WTC11 (cell line): ENCODE measurements around the gene MTF2. TPM values are rescaled to one million over a fixed set of nuclear protein-coding genes. Genes with fewer than 3 reads are reported as not detected.

Source experiments
- ATAC-seq: fragments of 200-7000 bp; cut with Tn5 transposase; 2 replicates; pipeline ENCODE4 v1.10.0; 2021; ENCODE audit warnings: mild to moderate bottlenecking, moderate library complexity
- CTCF ChIA-PET: fragments of 300-600 bp; sonication (Branson Sonifier 250); formaldehyde crosslinking; loops from one replicate; lab custom pipeline; 2021; ENCODE audit warnings: antibody characterized with exemption; lab: Charles Lee
- POLR2A ChIA-PET: fragments of 350-600 bp; sonication (Branson Sonifier 250); formaldehyde crosslinking; loops from one replicate; lab custom pipeline; 2021; ENCODE audit warnings: antibody characterized with exemption; lab: Charles Lee
- DNase-seq: peaks from one replicate; pipeline ENCODE4 v3.0.0; 2021; ENCODE audit warnings: low spot score
- H3K27ac Mint-ChIP-seq: 2 replicates; pipeline ENCODE4 v1.8.0; 2021; ENCODE audit warnings: mixed read lengths
- H3K27me3 Mint-ChIP-seq: 2 replicates; pipeline ENCODE4 v1.8.0; 2021; ENCODE audit warnings: low read depth, mild to moderate bottlenecking, moderate library complexity, mixed read lengths
- H3K36me3 Mint-ChIP-seq: 2 replicates; pipeline ENCODE4 v1.8.0; 2021; ENCODE audit warnings: mixed read lengths
- H3K4me1 Mint-ChIP-seq: 2 replicates; pipeline ENCODE4 v1.8.0; 2022; ENCODE audit warnings: mixed read lengths
- H3K4me3 Mint-ChIP-seq: 2 replicates; pipeline ENCODE4 v1.8.0; 2021; ENCODE audit warnings: mild to moderate bottlenecking, moderate library complexity, mixed read lengths
- H3K9me3 Mint-ChIP-seq: 2 replicates; pipeline ENCODE4 v1.8.0; 2021; ENCODE audit warnings: mixed read lengths
- ESRRA ChIP-seq: sonication (generic); formaldehyde crosslinking; IDR thresholded peaks from 2 replicates; pipeline ENCODE4 v1.8.1; 2022; ENCODE audit warnings: mild to moderate bottlenecking, missing genetic modification reagents, borderline replicate concordance
- FOXK1 ChIP-seq: sonication (generic); formaldehyde crosslinking; IDR thresholded peaks from 2 replicates; pipeline ENCODE4 v1.8.0; 2022; ENCODE audit warnings: mild to moderate bottlenecking, moderate library complexity, missing genetic modification reagents
- GTF2I ChIP-seq: fragments of 250-450 bp; sonication (Bioruptor Pico); conservative IDR thresholded peaks from 2 replicates; pipeline ENCODE4 v1.4.0; 2021; ENCODE audit warnings: mild to moderate bottlenecking
- JUN ChIP-seq: sonication (generic); formaldehyde crosslinking; IDR thresholded peaks from 2 replicates; pipeline ENCODE4 v1.8.0; 2023; ENCODE audit warnings: mild to moderate bottlenecking, missing genetic modification reagents
- KAT7 ChIP-seq: sonication (generic); formaldehyde crosslinking; IDR thresholded peaks from 2 replicates; pipeline ENCODE4 v1.8.1; 2023; ENCODE audit warnings: missing genetic modification reagents, mild to moderate bottlenecking, borderline replicate concordance
- MXD4 ChIP-seq: fragments of 250-450 bp; sonication (Bioruptor Pico); IDR thresholded peaks from 2 replicates; pipeline ENCODE4 v1.8.0; 2021; ENCODE audit warnings: mild to moderate bottlenecking, moderate library complexity, borderline replicate concordance
- NFATC4 ChIP-seq: fragments of 250-450 bp; sonication (Bioruptor Pico); IDR thresholded peaks from 2 replicates; pipeline ENCODE4 v1.9.0; 2021; ENCODE audit warnings: mild to moderate bottlenecking
- NFYB ChIP-seq: sonication (generic); formaldehyde crosslinking; conservative IDR thresholded peaks from 2 replicates; pipeline ENCODE4 v1.8.0; 2022; ENCODE audit warnings: low read depth, missing genetic modification reagents
- OVOL2 ChIP-seq: fragments of 250-450 bp; sonication (Bioruptor Pico); IDR thresholded peaks from 2 replicates; pipeline ENCODE4 v1.9.0; 2021; ENCODE audit warnings: mild to moderate bottlenecking, borderline replicate concordance
- SMAD3 ChIP-seq: sonication (generic); formaldehyde crosslinking; IDR thresholded peaks from 2 replicates; pipeline ENCODE4 v1.8.0; 2022; ENCODE audit warnings: missing genetic modification reagents, mild to moderate bottlenecking, borderline replicate concordance
- TEAD1 ChIP-seq: sonication (generic); formaldehyde crosslinking; IDR thresholded peaks from 2 replicates; pipeline ENCODE4 v1.8.0; 2022; ENCODE audit warnings: mild to moderate bottlenecking, missing genetic modification reagents
- ZBTB21 ChIP-seq: sonication (generic); formaldehyde crosslinking; IDR thresholded peaks from 2 replicates; pipeline ENCODE4 v1.8.1; 2023; ENCODE audit warnings: mild to moderate bottlenecking, missing genetic modification reagents, borderline replicate concordance
- ZNF232 ChIP-seq: sonication (generic); formaldehyde crosslinking; IDR thresholded peaks from 2 replicates; pipeline ENCODE4 v1.8.0; 2022; ENCODE audit warnings: mild to moderate bottlenecking, missing genetic modification reagents
- ZNF416 ChIP-seq: fragments of 250-450 bp; sonication (Bioruptor Pico); IDR thresholded peaks from 2 replicates; pipeline ENCODE4 v1.9.0; 2021; ENCODE audit warnings: mild to moderate bottlenecking, inconsistent platforms
- total RNA-seq: library from RNA; stranded (reverse); gene quantifications from 3 replicates; pipeline ENCODE4 v1.2.3, GENCODE V29; 2021
- TF ChIP-seq, protein P1 (sequence below): sonication (generic); formaldehyde crosslinking; IDR thresholded peaks from 2 replicates; pipeline ENCODE4 v1.8.0; 2023; ENCODE audit warnings: missing genetic modification reagents, mild to moderate bottlenecking, borderline replicate concordance
- TF ChIP-seq, protein P2 (sequence below): fragments of 250-450 bp; sonication (Bioruptor Pico); conservative IDR thresholded peaks from 2 replicates; pipeline ENCODE4 v1.9.0; 2021; ENCODE audit warnings: mild to moderate bottlenecking
- TF ChIP-seq, protein P3 (sequence below): fragments of 200-600 bp; IDR thresholded peaks from 2 replicates; pipeline ENCODE4 v1.8.0; 2022; ENCODE audit warnings: antibody characterized with exemption
- TF ChIP-seq, protein P4 (sequence below): sonication (generic); formaldehyde crosslinking; IDR thresholded peaks from 2 replicates; pipeline ENCODE4 v1.8.1; 2023; ENCODE audit warnings: mild to moderate bottlenecking, moderate library complexity, missing genetic modification reagents
- TF ChIP-seq, protein P5 (sequence below): sonication (generic); formaldehyde crosslinking; IDR thresholded peaks from 2 replicates; pipeline ENCODE4 v1.8.0; 2022; ENCODE audit warnings: mild to moderate bottlenecking, missing genetic modification reagents
- TF ChIP-seq, protein P6 (sequence below): sonication (generic); formaldehyde crosslinking; IDR thresholded peaks from 2 replicates; pipeline ENCODE4 v1.8.0; 2022; ENCODE audit warnings: mild to moderate bottlenecking, missing genetic modification reagents
- TF ChIP-seq, protein P7 (sequence below): sonication (generic); formaldehyde crosslinking; IDR thresholded peaks from 2 replicates; pipeline ENCODE4 v1.8.1; 2023; ENCODE audit warnings: mild to moderate bottlenecking, missing genetic modification reagents

The MTF2 gene
- total RNA-seq, 1 experiment from 2014 or later, result 111 TPM

DNA sequence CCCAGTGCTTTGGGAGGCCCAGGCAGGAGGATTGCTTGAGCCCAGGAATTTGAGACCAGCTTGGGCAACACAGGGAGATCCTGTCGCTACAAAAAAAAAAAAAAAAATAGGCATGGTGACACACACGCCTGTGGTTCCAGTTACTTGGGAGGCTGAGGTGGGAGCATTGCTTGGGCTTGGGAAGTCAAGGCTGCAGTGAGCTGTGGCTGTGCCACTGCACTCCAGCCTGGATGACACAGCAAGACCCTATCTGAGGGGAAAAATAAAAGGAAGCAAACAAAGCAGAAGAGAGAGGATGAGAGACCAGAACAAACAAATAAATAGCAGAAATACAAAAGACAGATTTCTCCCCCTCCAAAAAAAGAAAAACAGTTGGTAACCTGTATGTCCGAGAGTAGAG is 34.0 kb downstream of the MTF2 start (continued):
- TF ChIP-seq, protein P1, sequence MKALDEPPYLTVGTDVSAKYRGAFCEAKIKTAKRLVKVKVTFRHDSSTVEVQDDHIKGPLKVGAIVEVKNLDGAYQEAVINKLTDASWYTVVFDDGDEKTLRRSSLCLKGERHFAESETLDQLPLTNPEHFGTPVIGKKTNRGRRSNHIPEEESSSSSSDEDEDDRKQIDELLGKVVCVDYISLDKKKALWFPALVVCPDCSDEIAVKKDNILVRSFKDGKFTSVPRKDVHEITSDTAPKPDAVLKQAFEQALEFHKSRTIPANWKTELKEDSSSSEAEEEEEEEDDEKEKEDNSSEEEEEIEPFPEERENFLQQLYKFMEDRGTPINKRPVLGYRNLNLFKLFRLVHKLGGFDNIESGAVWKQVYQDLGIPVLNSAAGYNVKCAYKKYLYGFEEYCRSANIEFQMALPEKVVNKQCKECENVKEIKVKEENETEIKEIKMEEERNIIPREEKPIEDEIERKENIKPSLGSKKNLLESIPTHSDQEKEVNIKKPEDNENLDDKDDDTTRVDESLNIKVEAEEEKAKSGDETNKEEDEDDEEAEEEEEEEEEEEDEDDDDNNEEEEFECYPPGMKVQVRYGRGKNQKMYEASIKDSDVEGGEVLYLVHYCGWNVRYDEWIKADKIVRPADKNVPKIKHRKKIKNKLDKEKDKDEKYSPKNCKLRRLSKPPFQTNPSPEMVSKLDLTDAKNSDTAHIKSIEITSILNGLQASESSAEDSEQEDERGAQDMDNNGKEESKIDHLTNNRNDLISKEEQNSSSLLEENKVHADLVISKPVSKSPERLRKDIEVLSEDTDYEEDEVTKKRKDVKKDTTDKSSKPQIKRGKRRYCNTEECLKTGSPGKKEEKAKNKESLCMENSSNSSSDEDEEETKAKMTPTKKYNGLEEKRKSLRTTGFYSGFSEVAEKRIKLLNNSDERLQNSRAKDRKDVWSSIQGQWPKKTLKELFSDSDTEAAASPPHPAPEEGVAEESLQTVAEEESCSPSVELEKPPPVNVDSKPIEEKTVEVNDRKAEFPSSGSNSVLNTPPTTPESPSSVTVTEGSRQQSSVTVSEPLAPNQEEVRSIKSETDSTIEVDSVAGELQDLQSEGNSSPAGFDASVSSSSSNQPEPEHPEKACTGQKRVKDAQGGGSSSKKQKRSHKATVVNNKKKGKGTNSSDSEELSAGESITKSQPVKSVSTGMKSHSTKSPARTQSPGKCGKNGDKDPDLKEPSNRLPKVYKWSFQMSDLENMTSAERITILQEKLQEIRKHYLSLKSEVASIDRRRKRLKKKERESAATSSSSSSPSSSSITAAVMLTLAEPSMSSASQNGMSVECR (CRISPR knock-in tag), result no peak
- TF ChIP-seq ZBTB21 (CRISPR knock-in tag) (no peak), NFATC4 (CRISPR knock-in tag) (no peak), NFYB (CRISPR knock-in tag) (no peak), KAT7 (CRISPR knock-in tag) (no peak), FOXK1 (CRISPR knock-in tag) (no peak)
- TF ChIP-seq, protein P2, sequence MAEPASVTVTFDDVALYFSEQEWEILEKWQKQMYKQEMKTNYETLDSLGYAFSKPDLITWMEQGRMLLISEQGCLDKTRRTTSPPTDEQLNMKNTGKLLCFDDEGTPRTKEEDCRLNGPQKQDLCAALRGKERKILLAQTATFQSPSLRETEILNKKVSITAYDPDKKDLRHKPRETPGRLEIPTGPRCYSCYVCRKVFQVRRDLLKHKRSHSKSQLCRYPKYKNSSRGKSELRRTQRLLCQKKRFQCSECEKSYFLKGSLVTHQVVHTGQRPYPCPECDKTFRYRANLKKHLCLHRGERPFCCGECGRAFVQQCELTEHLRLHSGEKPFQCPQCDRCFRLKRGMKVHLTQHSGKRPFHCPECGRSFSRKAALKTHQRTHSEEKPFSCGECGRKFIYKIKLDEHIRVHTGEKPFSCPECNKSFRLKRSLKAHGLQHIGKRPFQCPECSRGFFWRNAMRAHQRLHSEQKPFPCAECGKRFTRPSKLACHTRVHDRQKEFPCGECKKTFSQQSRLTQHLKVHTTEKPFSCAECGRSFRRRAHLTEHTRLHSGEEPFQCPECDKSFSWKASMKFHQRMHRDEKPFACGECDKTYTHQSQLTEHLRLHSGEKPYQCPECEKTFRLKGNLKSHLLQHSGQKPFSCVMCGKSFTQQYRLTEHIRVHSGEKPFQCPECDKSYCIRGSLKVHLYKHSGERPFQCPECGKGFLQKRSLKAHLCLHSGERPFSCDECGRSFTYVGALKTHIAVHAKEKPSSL (CRISPR knock-in tag), result no peak
- TF ChIP-seq, protein P3, sequence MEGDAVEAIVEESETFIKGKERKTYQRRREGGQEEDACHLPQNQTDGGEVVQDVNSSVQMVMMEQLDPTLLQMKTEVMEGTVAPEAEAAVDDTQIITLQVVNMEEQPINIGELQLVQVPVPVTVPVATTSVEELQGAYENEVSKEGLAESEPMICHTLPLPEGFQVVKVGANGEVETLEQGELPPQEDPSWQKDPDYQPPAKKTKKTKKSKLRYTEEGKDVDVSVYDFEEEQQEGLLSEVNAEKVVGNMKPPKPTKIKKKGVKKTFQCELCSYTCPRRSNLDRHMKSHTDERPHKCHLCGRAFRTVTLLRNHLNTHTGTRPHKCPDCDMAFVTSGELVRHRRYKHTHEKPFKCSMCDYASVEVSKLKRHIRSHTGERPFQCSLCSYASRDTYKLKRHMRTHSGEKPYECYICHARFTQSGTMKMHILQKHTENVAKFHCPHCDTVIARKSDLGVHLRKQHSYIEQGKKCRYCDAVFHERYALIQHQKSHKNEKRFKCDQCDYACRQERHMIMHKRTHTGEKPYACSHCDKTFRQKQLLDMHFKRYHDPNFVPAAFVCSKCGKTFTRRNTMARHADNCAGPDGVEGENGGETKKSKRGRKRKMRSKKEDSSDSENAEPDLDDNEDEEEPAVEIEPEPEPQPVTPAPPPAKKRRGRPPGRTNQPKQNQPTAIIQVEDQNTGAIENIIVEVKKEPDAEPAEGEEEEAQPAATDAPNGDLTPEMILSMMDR, result no peak

DNA sequence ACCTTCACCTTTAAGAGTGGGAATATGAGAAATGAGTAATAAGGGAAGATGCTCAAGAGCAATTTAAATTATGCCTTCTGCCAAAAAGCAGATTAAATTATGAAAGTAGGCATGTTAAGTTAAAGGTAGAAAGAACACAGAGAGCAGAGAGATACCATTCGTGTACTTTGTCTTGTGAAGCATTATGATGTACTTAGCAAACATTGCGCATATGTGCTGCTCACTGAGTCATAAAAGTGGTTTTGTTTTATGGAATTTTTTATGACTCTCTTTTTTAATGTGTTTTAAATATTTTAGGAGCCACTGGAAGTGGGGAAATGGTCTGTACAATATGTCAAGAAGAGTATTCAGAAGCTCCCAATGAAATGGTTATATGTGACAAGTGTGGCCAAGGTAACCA is 35.3 kb downstream of the MTF2 start:
- peaks cover 29% of the 10 kb centered on the region for H3K4me1 Mint-ChIP-seq
- H3K27ac Mint-ChIP-seq, result no peak overlapping the region
- TF ChIP-seq MXD4 (CRISPR knock-in tag) (no peak), ZBTB21 (CRISPR knock-in tag) (no peak), TEAD1 (CRISPR knock-in tag) (no peak), OVOL2 (no peak), ESRRA (CRISPR knock-in tag) (no peak), ZNF416 (CRISPR knock-in tag) (no peak), GTF2I (CRISPR knock-in tag) (no peak), SMAD3 (CRISPR knock-in tag) (no peak), JUN (CRISPR knock-in tag) (no peak), ZNF232 (no peak)
- TF ChIP-seq, protein P4, sequence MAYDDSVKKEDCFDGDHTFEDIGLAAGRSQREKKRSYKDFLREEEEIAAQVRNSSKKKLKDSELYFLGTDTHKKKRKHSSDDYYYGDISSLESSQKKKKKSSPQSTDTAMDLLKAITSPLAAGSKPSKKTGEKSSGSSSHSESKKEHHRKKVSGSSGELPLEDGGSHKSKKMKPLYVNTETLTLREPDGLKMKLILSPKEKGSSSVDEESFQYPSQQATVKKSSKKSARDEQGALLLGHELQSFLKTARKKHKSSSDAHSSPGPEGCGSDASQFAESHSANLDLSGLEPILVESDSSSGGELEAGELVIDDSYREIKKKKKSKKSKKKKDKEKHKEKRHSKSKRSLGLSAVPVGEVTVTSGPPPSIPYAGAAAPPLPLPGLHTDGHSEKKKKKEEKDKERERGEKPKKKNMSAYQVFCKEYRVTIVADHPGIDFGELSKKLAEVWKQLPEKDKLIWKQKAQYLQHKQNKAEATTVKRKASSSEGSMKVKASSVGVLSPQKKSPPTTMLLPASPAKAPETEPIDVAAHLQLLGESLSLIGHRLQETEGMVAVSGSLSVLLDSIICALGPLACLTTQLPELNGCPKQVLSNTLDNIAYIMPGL (CRISPR knock-in tag), result no peak
- TF ChIP-seq, protein P5, sequence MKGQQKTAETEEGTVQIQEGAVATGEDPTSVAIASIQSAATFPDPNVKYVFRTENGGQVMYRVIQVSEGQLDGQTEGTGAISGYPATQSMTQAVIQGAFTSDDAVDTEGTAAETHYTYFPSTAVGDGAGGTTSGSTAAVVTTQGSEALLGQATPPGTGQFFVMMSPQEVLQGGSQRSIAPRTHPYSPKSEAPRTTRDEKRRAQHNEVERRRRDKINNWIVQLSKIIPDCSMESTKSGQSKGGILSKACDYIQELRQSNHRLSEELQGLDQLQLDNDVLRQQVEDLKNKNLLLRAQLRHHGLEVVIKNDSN, result no peak
- TF ChIP-seq, protein P6, sequence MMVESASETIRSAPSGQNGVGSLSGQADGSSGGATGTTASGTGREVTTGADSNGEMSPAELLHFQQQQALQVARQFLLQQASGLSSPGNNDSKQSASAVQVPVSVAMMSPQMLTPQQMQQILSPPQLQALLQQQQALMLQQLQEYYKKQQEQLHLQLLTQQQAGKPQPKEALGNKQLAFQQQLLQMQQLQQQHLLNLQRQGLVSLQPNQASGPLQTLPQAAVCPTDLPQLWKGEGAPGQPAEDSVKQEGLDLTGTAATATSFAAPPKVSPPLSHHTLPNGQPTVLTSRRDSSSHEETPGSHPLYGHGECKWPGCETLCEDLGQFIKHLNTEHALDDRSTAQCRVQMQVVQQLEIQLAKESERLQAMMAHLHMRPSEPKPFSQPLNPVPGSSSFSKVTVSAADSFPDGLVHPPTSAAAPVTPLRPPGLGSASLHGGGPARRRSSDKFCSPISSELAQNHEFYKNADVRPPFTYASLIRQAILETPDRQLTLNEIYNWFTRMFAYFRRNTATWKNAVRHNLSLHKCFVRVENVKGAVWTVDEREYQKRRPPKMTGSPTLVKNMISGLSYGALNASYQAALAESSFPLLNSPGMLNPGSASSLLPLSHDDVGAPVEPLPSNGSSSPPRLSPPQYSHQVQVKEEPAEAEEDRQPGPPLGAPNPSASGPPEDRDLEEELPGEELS (CRISPR knock-in tag), result no peak
- TF ChIP-seq, protein P7, sequence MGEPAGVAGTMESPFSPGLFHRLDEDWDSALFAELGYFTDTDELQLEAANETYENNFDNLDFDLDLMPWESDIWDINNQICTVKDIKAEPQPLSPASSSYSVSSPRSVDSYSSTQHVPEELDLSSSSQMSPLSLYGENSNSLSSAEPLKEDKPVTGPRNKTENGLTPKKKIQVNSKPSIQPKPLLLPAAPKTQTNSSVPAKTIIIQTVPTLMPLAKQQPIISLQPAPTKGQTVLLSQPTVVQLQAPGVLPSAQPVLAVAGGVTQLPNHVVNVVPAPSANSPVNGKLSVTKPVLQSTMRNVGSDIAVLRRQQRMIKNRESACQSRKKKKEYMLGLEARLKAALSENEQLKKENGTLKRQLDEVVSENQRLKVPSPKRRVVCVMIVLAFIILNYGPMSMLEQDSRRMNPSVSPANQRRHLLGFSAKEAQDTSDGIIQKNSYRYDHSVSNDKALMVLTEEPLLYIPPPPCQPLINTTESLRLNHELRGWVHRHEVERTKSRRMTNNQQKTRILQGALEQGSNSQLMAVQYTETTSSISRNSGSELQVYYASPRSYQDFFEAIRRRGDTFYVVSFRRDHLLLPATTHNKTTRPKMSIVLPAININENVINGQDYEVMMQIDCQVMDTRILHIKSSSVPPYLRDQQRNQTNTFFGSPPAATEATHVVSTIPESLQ (CRISPR knock-in tag), result no peak
- H3K4me3 Mint-ChIP-seq, result no peak overlapping the region
- DNase-seq (no peak), ATAC-seq (no peak)
- H3K9me3 Mint-ChIP-seq, result no peaks in the 10 kb centered on the region
- POLR2A ChIA-PET, result interaction anchor here (0.7 kb wide), 1 partner anchor 152 kb away, joined by 3 read pairs; no protein-coding TSS in a partner anchor
- no peaks in the 10 kb centered on the region for H3K27me3 Mint-ChIP-seq
- peaks cover 45% of the 10 kb centered on the region for H3K36me3 Mint-ChIP-seq
- CTCF ChIA-PET, result no interaction called here
